ENCODE data around the gene ST6GALNAC6.

The ST6GALNAC6 gene

DNA sequence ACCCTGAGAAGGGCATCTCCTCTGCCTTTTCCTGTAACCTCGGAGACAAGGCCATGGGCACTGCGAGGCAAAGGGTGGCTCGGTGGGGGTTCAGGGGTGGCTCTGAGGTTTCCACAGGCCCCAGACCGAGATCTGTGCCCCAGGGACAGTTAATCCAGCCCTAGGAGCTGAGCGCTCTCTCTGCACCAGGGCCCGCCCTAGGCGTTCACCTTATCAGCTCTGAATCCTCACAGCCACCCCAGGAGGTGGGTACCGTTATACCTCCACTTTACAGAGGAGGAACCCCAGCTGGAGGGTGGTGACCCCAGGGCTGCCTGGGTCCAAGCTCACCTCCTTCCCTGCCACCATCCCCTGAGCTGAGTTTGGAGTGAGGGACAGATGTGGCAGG is 42.7 kb downstream of the ST6GALNAC6 start:
- H3K79me2 ChIP-seq (ENCODE audit: insufficient read depth, low read length), result no peaks in the 10 kb centered on the region
- H3K4me3 ChIP-seq (ENCODE audit: low read length, poor library complexity, severe bottlenecking), result no peak overlapping the region
- H4K20me1 ChIP-seq (ENCODE audit: insufficient read depth, low read length, poor library complexity, severe bottlenecking), result no peaks in the 10 kb centered on the region
- H3K27me3 ChIP-seq (ENCODE audit: insufficient read depth, low read length, poor library complexity, severe bottlenecking), result no peaks in the 10 kb centered on the region
- TF ChIP-seq, protein P1, sequence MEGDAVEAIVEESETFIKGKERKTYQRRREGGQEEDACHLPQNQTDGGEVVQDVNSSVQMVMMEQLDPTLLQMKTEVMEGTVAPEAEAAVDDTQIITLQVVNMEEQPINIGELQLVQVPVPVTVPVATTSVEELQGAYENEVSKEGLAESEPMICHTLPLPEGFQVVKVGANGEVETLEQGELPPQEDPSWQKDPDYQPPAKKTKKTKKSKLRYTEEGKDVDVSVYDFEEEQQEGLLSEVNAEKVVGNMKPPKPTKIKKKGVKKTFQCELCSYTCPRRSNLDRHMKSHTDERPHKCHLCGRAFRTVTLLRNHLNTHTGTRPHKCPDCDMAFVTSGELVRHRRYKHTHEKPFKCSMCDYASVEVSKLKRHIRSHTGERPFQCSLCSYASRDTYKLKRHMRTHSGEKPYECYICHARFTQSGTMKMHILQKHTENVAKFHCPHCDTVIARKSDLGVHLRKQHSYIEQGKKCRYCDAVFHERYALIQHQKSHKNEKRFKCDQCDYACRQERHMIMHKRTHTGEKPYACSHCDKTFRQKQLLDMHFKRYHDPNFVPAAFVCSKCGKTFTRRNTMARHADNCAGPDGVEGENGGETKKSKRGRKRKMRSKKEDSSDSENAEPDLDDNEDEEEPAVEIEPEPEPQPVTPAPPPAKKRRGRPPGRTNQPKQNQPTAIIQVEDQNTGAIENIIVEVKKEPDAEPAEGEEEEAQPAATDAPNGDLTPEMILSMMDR (conservative IDR thresholded peaks at IDR 0.05; ENCODE audit: low read length), result no peak
- TF ChIP-seq EZH2phosphoT487 (IDR thresholded peaks at IDR 0.05; ENCODE audit: borderline replicate concordance), result no peak
- H3K9ac ChIP-seq (ENCODE audit: low read depth, low read length, poor library complexity, severe bottlenecking), result peak overlapping the region; percentile 26
- peaks cover 55% of the 10 kb centered on the region for H3K4me1 ChIP-seq (ENCODE audit: insufficient read depth, low read length, poor library complexity, severe bottlenecking)
- H2AFZ ChIP-seq (ENCODE audit: low read length), result no peak overlapping the region
- no peak overlapping the region for H3K4me2 ChIP-seq (ENCODE audit: low read depth, low read length, poor library complexity, severe bottlenecking)
- H3K36me3 ChIP-seq (ENCODE audit: insufficient read depth, low read length), result no peaks in the 10 kb centered on the region
- 0 out of 2 replicates have a peak, but pooled peaks cover 1% of the 10 kb centered on the region for H3F3A ChIP-seq (ENCODE audit: low read depth)
- no peaks in the 10 kb centered on the region for H3K9me3 ChIP-seq (ENCODE audit: insufficient read depth, low read depth, low read length)
- H3K9me2 ChIP-seq (replicated peaks; ENCODE audit: low read depth, low read length), result no peaks in the 10 kb centered on the region

GRCh38 chr9:127856094-127856728 is 43.2 kb downstream of the ST6GALNAC6 start:
- H4K20me1 ChIP-seq (ENCODE audit: insufficient read depth, low read length, poor library complexity, severe bottlenecking), result no peaks in the 10 kb centered on the region
- no peak overlapping the region for H3K4me3 ChIP-seq (ENCODE audit: low read length, poor library complexity, severe bottlenecking)
- H3K27me3 ChIP-seq (ENCODE audit: insufficient read depth, low read length, poor library complexity, severe bottlenecking), result no peaks in the 10 kb centered on the region
- H2AFZ ChIP-seq (ENCODE audit: low read length), result no peak overlapping the region
- no peaks in the 10 kb centered on the region for H3K9me2 ChIP-seq (replicated peaks; ENCODE audit: low read depth, low read length)
- TF ChIP-seq, protein P1 (conservative IDR thresholded peaks at IDR 0.05; ENCODE audit: low read length), result no peak
- TF ChIP-seq EZH2phosphoT487 (IDR thresholded peaks at IDR 0.05; ENCODE audit: borderline replicate concordance), result no peak
- H3K9ac ChIP-seq (ENCODE audit: low read depth, low read length, poor library complexity, severe bottlenecking), result peak overlapping the region; percentile 26
- no peaks in the 10 kb centered on the region for H3F3A ChIP-seq (ENCODE audit: low read depth)
- H3K79me2 ChIP-seq (ENCODE audit: insufficient read depth, low read length), result no peaks in the 10 kb centered on the region
- no peaks in the 10 kb centered on the region for H3K9me3 ChIP-seq (ENCODE audit: insufficient read depth, low read depth, low read length)
- no peak overlapping the region for H3K4me2 ChIP-seq (ENCODE audit: low read depth, low read length, poor library complexity, severe bottlenecking)
- peaks cover 50% of the 10 kb centered on the region for H3K4me1 ChIP-seq (ENCODE audit: insufficient read depth, low read length, poor library complexity, severe bottlenecking)
- H3K36me3 ChIP-seq (ENCODE audit: insufficient read depth, low read length), result no peaks in the 10 kb centered on the region

DNA sequence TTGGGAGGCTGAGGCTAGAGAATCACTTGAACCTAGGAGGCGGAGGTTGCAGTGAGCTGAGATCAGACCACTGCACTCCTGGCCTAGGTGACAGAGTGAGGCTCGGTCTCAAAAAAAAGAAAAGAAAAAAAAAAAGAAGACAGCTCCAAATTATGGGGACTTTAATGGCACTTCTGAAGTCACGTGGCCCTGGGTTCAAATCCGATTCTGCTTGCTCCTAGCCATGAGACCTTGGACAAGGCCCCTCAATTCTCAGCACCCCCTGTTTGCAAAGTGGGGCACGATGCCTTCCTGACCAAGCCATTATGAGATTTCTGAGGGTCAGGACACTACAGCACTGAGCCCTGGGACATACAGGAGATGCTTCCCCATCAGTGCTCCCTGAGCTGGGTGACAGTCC is 43.9 kb downstream of the ST6GALNAC6 start:
- Histone ChIP-seq H3K4me2 (ENCODE audit: low read depth, low read length, poor library complexity, severe bottlenecking) (no peak overlapping the region), H3F3A (ENCODE audit: low read depth) (no peaks in the 10 kb centered on the region), H4K20me1 (ENCODE audit: insufficient read depth, low read length, poor library complexity, severe bottlenecking) (no peaks in the 10 kb centered on the region), H3K9me2 (replicated peaks; ENCODE audit: low read depth, low read length) (no peaks in the 10 kb centered on the region), H3K9me3 (ENCODE audit: insufficient read depth, low read depth, low read length) (no peaks in the 10 kb centered on the region), H3K4me1 (ENCODE audit: insufficient read depth, low read length, poor library complexity, severe bottlenecking) (peaks cover 43% of the 10 kb centered on the region), H2AFZ (ENCODE audit: low read length) (no peak overlapping the region), H3K79me2 (ENCODE audit: insufficient read depth, low read length) (no peaks in the 10 kb centered on the region), H3K9ac (ENCODE audit: low read depth, low read length, poor library complexity, severe bottlenecking) (no peak overlapping the region), H3K4me3 (ENCODE audit: low read length, poor library complexity, severe bottlenecking) (no peak overlapping the region), H3K27me3 (ENCODE audit: insufficient read depth, low read length, poor library complexity, severe bottlenecking) (no peaks in the 10 kb centered on the region), H3K36me3 (ENCODE audit: insufficient read depth, low read length) (no peaks in the 10 kb centered on the region)
- TF ChIP-seq EZH2phosphoT487 (IDR thresholded peaks at IDR 0.05; ENCODE audit: borderline replicate concordance), result no peak
- TF ChIP-seq, protein P1 (conservative IDR thresholded peaks at IDR 0.05; ENCODE audit: low read length), result no peak

Measured in Loucy (cell line).